DMS153 (cell line): ENCODE measurements around the gene WSB2.

Experiments
- DNase-seq: peaks from one replicate; lab custom pipeline; 2025; lab: John Stamatoyannopoulos, UW

The WSB2 gene

GRCh38 chr12:118061873-118062843, 1.2 kb upstream of the WSB2 start:
- DNase-seq: peak; percentile 23

GRCh38 chr12:118060301-118061010, 523 bp downstream of the WSB2 start:
- no peak for DNase-seq

GRCh38 chr12:118059341-118060191, 1.4 kb downstream of the WSB2 start:
- DNase-seq: no peak

- DNase-seq: no peak
These were observed 2.1 kb downstream of the WSB2 start for GRCh38 chr12:118058881-118059280.

GRCh38 chr12:118058227-118058626, 2.8 kb downstream of the WSB2 start:
- no peak for DNase-seq

GRCh38 chr12:118055865-118056773, 4.9 kb downstream of the WSB2 start:
- DNase-seq: peak; percentile 65

- no peak for DNase-seq
These were observed 5.8 kb downstream of the WSB2 start for GRCh38 chr12:118055144-118055557.

- no peak for DNase-seq
These were observed 7.7 kb downstream of the WSB2 start for GRCh38 chr12:118053071-118053985.

- DNase-seq: no peak
These were observed 8.5 kb downstream of the WSB2 start for GRCh38 chr12:118052324-118053070.

- no peak for DNase-seq
These were observed 9.7 kb downstream of the WSB2 start for GRCh38 chr12:118050972-118051910.

- no peak for DNase-seq
These were observed 14.5 kb downstream of the WSB2 start for GRCh38 chr12:118046430-118046829.

GRCh38 chr12:118044577-118044976, 16.4 kb downstream of the WSB2 start:
- no peak for DNase-seq

- DNase-seq: no peak
These were observed 16.9 kb downstream of the WSB2 start for GRCh38 chr12:118044075-118044474.

GRCh38 chr12:118042091-118042490, 18.9 kb downstream of the WSB2 start:
- no peak for DNase-seq

GRCh38 chr12:118038137-118038536, 22.8 kb downstream of the WSB2 start:
- peak; percentile 70 for DNase-seq

- DNase-seq: no peak
These were observed 24.1 kb downstream of the WSB2 start for GRCh38 chr12:118036672-118037411.
